Right lobe of liver (tissue), 4 donors: ENCODE measurements around the gene SHROOM2.

ENCODE experiments used
- CTCF ChIP-seq, 4 donors: fragments of 200-600 bp in 3 of 4; fragments of 450-650 bp in 1 of 4; IDR thresholded peaks; one replicate each; pipeline versions ENCODE4 v1.5.1 to v1.8.0; 2016 to 2022; ENCODE audit warnings: antibody characterized with exemption in 4 of 4, mild to moderate bottlenecking in 2 of 4
- POLR2A ChIP-seq: fragments of 450-650 bp; IDR thresholded peaks from one replicate; pipeline ENCODE4 v1.6.1; 2017; ENCODE audit warnings: antibody characterized with exemption, mild to moderate bottlenecking
- donor health status: DM: no; HTN: no; CAD: no.
- donor health status: DM: no; HTN: no; CAD: no.
- donor health status: DM: no; HTN: yes; CAD: no.

- no peak for TF ChIP-seq CTCF (IDR thresholded peaks at IDR 0.05)
- no peak for TF ChIP-seq POLR2A
Measured at GRCh38 chrX:9895225-9895912, 109.1 kb downstream of the SHROOM2 start.
